CD4-positive, alpha-beta T cell treated with Interleukin-6 at 100 ng/mL for 8 hours (primary cell): Measurements from ENCODE around the gene PTPRC.
"Not testable (repeated sequence)": the region's sequence is repeated elsewhere in the genome, so short reads cannot be mapped to it uniquely, and the experiment has no call there.

Experiments used
- DNase-seq: peaks from one replicate; pipeline ENCODE4 v3.0.0-alpha.2; 2020; ENCODE audit warnings: mixed read lengths, low spot score

Gene PTPRC, protein sequence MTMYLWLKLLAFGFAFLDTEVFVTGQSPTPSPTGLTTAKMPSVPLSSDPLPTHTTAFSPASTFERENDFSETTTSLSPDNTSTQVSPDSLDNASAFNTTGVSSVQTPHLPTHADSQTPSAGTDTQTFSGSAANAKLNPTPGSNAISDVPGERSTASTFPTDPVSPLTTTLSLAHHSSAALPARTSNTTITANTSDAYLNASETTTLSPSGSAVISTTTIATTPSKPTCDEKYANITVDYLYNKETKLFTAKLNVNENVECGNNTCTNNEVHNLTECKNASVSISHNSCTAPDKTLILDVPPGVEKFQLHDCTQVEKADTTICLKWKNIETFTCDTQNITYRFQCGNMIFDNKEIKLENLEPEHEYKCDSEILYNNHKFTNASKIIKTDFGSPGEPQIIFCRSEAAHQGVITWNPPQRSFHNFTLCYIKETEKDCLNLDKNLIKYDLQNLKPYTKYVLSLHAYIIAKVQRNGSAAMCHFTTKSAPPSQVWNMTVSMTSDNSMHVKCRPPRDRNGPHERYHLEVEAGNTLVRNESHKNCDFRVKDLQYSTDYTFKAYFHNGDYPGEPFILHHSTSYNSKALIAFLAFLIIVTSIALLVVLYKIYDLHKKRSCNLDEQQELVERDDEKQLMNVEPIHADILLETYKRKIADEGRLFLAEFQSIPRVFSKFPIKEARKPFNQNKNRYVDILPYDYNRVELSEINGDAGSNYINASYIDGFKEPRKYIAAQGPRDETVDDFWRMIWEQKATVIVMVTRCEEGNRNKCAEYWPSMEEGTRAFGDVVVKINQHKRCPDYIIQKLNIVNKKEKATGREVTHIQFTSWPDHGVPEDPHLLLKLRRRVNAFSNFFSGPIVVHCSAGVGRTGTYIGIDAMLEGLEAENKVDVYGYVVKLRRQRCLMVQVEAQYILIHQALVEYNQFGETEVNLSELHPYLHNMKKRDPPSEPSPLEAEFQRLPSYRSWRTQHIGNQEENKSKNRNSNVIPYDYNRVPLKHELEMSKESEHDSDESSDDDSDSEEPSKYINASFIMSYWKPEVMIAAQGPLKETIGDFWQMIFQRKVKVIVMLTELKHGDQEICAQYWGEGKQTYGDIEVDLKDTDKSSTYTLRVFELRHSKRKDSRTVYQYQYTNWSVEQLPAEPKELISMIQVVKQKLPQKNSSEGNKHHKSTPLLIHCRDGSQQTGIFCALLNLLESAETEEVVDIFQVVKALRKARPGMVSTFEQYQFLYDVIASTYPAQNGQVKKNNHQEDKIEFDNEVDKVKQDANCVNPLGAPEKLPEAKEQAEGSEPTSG (N-terminal part only)

GRCh38 chr1:198638894-198639635 lies at the start of gene PTPRC:
Gene PTPRC (plus strand): TSS chr1:198639040. CDS start chr1:198639269, 229 bp downstream.
- DNase-seq, result peak; percentile 76

DNA sequence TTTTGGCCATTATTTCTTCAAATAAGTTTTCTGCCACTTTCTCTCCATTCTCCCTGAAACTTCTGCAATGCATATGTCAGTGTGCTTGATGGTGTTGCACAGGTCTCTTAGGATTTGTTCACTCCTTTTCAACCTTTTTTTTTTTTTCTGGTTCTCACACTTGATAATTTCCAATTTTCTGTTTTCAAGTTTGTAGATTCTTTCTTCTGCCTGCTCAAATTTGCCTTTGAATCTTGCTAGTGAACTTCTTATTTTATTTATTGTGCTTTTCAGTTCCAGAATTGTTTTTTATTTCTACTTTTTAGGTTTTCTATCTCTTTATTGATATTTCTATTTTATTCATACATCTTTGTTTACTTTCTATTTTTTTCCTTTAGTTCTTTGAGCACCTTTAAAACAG lies 48.4 kb upstream of the PTPRC start:
- no peak for DNase-seq

DNA sequence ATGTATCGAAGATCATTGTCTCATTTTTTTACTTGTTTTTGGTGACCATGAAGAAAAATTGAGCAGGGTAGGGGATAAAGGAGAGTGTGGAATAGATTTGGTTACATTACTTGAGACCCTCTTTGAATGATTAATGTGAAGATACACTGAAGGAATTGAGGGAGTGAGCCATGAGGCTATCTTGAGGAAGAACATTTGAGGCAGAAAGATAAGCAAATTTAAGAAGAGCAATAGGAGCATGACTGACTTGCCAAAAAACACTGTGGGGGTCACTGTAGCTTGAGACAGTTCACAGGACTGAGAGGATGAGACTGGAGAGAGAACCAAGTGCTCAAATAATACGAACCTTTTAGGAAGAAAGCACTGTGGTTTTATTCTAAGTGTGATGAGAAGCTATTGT lies 43.1 kb upstream of the PTPRC start:
- no peak for DNase-seq

DNA sequence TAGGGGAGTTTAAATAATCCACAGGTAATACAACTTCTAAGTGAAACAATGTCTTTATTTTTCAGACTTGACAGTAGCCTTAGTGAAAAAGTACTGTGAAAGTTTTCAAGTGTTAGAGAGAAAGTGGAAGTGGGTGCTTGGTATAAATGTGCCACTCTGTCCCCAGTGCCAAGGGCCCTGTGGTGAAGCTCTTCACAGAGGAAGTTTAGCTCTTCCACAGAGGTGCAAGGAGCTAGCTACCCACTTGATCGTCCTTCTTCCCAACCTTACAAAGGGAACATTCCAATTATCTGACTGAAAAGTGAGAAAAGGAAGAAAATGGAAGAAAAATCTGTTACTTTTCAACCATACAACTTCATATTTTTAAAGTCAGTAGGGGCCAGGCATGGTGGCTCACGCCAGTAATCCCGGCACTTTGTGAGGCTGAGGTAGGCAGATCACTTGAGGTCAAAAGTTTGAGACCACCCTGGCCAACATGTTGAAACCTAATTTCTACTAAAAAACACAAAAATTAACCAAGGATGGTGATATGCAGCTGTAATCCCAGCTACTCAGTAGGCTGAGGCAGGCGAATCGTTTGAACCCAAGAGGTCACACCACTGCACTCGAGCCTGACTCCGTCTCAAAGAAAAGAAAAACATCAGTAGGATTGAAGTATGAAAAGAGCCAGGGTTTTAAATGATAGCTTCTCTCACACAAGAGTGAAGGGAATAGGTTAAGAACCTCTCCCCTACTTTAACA lies 41.0 kb upstream of the PTPRC start:
- no peak for DNase-seq

- no peak for DNase-seq
Observed at GRCh38 chr1:198598796-198599321, 40.0 kb upstream of the PTPRC start.

DNA sequence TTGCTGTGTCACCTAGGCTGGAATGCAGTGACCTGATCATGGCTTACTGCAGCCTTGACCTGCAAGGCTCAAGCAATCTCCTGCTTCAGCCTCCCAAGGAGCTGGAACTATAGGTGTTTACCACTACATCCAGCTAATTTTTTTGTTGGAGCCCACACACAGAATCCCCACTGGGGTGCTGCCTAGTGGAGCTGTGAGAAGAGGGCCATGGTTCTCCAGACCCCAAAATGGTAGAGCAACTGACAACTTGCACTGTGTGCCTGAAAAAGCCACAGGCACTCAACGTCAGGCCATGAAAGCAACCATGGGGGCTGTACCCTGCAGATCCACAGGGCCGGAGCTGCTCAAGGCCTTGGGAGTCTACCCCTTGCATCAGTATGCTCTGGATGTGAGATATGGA lies 39.1 kb upstream of the PTPRC start:
- DNase-seq, result no peak

- no peak for DNase-seq
Observed at GRCh38 chr1:198600906-198601305, 37.9 kb upstream of the PTPRC start.

- DNase-seq, result not testable (repeated sequence)
Observed at GRCh38 chr1:198601310-198601709, 37.5 kb upstream of the PTPRC start.

GRCh38 chr1:198601936-198602889 lies 36.6 kb upstream of the PTPRC start:
- no peak for DNase-seq

GRCh38 chr1:198604975-198605374 lies 33.9 kb upstream of the PTPRC start:
- DNase-seq, result no peak

GRCh38 chr1:198605406-198605805 lies 33.4 kb upstream of the PTPRC start:
- no peak for DNase-seq

GRCh38 chr1:198606020-198606438 lies 32.8 kb upstream of the PTPRC start:
- no peak for DNase-seq

DNA sequence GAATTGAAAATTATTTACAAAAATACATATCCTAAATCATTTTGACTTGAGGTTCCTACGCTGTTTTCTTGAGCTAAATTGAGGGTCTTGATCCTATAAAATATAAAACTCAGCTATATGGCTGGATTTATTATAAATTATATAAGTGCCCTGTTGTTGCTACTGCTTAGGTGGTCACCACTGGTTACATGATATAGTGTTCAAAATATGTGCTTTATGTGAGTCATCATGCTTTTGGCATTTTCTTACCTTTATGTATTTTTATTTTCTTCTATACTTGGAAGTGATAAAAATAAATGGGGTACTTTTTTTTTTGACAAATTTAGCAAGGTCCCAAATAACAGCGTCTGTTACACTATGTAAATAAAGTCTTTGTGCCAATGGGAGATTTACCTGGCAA lies 31.1 kb upstream of the PTPRC start:
- no peak for DNase-seq

- DNase-seq, result no peak
Observed at GRCh38 chr1:198610362-198610761, 28.5 kb upstream of the PTPRC start.

DNA sequence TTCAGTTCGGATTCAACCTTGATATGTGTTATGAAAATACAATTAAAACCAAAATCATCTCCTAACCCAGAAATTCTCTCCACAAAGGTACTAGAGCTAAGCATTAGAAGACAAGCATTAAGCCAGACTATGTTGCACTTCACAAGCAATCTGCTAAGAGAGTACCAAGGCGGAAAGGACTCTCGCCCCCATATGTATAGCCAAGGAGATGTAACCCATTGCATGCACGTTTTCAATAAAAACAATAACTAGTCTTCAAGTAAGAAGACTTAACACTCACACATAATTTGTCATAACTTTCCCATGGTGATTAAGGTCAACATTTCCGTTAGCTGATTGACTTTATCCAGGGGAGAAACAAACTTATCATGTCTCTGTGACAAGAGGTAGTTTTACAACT lies 27.6 kb upstream of the PTPRC start:
- DNase-seq, result no peak

DNA sequence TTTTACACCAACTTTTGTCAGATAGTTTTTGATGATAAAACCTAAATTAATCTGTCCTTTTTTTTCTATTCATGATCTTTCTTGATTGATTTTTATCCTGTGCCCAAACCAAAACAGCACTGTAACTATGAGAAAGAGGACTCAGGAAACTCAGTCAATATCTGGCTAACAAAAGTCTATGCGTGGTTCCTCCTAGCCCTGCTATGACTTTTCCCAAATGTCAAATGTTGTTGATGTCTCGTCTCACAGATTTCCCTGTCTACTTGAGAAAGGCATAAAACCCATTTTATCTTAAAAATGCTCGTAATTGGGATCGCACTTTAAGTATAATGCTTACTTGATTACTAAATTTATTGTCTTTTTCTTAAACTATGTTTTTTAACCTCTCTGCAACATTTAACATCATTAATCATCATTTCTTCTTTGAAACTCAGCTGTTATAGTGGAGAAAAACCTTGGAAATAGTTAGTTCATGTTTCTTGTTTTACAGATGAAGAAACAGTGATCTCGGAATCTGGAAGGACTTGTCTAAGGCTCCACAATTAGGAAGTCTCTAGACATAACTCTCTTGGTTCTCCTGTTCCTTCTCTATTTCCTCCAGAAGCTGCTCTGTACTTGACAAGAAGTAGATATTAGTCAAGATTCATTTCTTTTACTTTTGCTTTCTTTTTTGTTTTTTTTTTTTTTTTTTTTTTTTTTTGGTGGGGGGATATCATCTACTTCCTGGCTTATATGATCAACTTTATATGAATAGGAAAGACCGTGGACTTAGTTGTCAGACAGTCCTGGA lies 26.2 kb upstream of the PTPRC start:
- no peak for DNase-seq

- DNase-seq, result no peak
Observed at GRCh38 chr1:198617406-198617805, 21.4 kb upstream of the PTPRC start.

GRCh38 chr1:198619375-198620140 lies 19.3 kb upstream of the PTPRC start:
- no peak for DNase-seq
